NCI-H1417 treated with DMSO at 0.1 percent for 48 hours (cell line): ENCODE results near the gene TNC.

ENCODE experiments used
- DNase-seq: peaks from one replicate; lab custom pipeline; 2025; lab: John Stamatoyannopoulos, UW

TNC gene

GRCh38 chr9:115117999-115118878 is at the start of gene TNC:
Gene TNC, minus strand, starts transcription at chr9:115118157. Its CDS starts 27,139 bp downstream, at chr9:115091018.
- DNase-seq = no peak

GRCh38 chr9:115167175-115167574 is 49.2 kb upstream of the TNC start:
- DNase-seq = no peak

- no peak for DNase-seq
These were observed 47.3 kb upstream of the TNC start for GRCh38 chr9:115165233-115165632.

GRCh38 chr9:115164511-115164974 is 46.6 kb upstream of the TNC start:
- DNase-seq = no peak

- no peak for DNase-seq
These were observed 45.0 kb upstream of the TNC start for GRCh38 chr9:115162946-115163345.

- DNase-seq = no peak
These were observed 43.5 kb upstream of the TNC start for GRCh38 chr9:115161446-115161845.

GRCh38 chr9:115158661-115159481 is 40.9 kb upstream of the TNC start:
- no peak for DNase-seq

- no peak for DNase-seq
These were observed 39.3 kb upstream of the TNC start for GRCh38 chr9:115157245-115157674.

GRCh38 chr9:115155037-115155436 is 37.1 kb upstream of the TNC start:
- no peak for DNase-seq

GRCh38 chr9:115154617-115155016 is 36.7 kb upstream of the TNC start:
- no peak for DNase-seq

- DNase-seq = no peak
These were observed 34.4 kb upstream of the TNC start for GRCh38 chr9:115152281-115152820.

- DNase-seq = no peak
These were observed 30.8 kb upstream of the TNC start for GRCh38 chr9:115148721-115149120.

GRCh38 chr9:115146581-115147021 is 28.6 kb upstream of the TNC start:
- no peak for DNase-seq

- no peak for DNase-seq
These were observed 26.7 kb upstream of the TNC start for GRCh38 chr9:115144706-115145105.

GRCh38 chr9:115143689-115144088 is 25.7 kb upstream of the TNC start:
- DNase-seq = no peak

- no peak for DNase-seq
These were observed 24.7 kb upstream of the TNC start for GRCh38 chr9:115142517-115143270.

- DNase-seq = no peak
These were observed 24.1 kb upstream of the TNC start for GRCh38 chr9:115142090-115142489.

GRCh38 chr9:115141612-115142011 is 23.7 kb upstream of the TNC start:
- DNase-seq = no peak

- DNase-seq = no peak
These were observed 20.2 kb upstream of the TNC start for GRCh38 chr9:115138151-115138550.

GRCh38 chr9:115137526-115137925 is 19.6 kb upstream of the TNC start:
- no peak for DNase-seq

GRCh38 chr9:115135821-115136778 is 18.1 kb upstream of the TNC start:
- no peak for DNase-seq
